GM11168 (cell line): ENCODE results near the gene SPAG4.

Source experiments
- in situ Hi-C: fragments of 300-500 bp; cut with MboI; formaldehyde crosslinking; loops from one replicate; pipeline ENCODE4 v1.12.0; 2022; ENCODE audit warnings: low sequenced_read_pairs; ENCODE audit not compliant: unreplicated experiment

The SPAG4 gene

DNA sequence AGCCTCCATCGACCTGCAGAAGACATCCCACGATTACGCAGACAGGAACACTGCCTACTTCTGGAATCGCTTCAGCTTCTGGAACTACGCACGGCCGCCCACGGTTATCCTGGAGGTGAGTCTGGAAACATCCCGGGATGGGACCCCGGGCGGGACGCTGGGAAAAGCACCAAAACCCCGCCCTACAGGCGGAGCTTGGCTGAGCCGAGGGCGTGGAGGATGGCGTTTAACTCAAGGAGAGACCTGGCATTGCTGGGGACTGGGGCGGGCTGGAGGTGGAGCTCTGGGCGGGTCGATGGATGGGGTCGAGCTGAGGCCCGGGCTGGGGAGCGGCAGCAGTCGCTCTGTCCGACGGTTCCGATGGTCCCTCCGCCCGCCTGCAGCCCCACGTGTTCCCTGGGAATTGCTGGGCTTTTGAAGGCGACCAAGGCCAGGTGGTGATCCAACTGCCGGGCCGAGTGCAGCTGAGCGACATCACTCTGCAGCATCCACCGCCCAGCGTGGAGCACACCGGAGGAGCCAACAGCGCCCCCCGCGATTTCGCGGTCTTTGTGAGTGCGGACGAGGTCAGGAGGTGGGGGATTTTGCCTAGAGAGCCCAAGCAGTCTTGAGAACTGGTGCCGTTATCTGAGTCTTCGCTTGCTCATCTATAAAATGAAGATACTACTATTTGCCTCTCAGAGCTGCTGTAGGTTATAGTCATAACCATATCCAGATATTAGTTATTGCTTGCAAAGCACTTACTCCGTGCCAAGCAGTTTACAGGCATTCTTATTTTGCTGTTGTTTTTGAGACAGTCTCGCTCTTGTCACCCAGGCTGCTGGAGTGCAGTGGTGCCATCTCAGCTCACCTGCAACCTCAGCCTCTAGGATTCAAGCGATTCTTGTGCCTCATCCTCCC lies 3.8 kb downstream of the SPAG4 start:
- in situ Hi-C loops: no loop called here

DNA sequence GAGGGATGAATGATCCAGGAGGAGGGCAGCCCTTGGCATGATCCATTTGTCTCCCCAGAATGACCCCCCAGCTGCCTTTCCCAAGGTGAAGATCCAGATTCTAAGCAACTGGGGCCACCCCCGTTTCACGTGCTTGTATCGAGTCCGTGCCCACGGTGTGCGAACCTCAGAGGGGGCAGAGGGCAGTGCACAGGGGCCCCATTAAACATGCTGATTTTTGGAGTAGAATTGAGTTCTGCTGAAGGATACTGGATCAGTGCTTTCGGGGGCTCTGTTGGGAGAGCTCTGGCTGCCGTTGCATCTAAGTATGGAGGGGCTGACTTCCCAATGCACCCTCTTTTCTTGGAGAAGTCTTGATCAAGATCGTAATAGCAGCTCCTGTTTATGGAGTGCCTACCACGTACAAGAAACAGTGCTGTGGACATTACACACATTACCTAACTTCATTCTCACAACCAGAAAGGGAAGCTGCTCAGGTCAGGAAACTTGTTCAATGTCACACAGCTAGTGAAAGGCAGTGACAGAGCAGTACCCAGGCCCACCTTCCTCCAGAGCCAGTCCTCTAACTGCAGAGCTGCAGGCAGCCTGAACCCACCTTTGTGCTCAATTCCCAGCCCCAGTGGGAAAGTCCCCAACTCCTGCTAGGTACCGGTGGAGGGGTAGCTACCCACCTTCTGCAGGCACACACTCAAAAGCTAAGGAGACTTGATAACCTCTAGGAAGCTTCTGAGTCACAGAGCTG lies 5.4 kb downstream of the SPAG4 start:
- in situ Hi-C loops: no loop called here

DNA sequence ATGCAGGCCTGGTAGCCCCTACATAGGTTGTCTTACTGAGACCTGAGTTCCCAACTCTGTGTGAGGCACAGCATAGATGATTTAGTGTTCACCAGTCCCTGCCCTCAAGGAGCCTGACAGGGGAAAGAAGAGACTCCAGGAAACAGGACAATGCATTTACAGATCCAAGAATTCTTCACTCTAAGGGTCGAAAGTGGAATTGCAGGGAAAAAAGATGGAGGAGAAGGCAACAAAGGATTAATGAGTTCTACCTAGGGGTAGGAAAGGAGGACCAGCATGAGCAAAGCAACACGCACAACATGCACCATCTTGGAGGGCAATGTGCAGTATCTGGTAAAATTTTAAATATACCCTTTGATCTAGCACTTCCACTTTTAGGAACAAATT lies 5.9 kb downstream of the SPAG4 start:
- in situ Hi-C loops: no loop called here

DNA sequence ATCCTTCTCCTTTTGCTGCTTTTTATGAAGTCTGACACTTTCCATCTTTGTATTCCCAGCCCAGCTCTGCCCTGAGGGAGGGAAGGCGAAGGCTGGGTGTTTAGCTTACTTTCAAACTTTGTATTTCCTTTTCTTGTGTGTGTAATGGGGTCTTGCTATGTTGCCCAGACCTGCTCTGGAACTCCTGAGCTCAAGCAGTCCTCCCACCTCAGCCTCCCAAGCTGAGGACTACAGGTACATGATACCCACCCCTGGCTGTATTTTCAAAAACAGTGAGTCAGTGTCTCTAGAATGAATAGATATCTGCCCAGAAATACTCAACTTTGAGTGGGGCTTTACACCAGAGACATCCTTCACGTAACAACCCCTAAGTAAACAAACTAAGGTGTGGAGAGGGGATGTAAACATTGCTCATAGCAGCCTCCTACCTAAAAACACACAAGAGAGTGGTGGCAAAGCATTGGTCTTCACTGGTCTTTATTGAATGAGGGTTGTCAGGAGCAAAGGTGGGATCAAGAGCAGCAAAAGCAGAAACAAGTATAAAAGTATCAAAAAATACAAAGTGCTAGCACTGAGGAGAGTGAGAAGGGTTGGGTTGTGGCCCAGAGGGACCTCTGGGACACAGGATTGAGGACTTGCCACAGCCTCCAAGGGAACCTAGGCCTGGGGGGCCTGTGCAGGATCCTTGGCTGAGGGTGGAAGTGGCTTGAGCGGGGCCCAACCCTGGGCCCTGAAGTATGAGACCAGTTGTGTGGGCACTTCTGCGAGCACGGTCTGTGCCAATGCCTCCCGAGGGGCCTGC lies 10.2 kb downstream of the SPAG4 start:
- in situ Hi-C loops: no loop called here

DNA sequence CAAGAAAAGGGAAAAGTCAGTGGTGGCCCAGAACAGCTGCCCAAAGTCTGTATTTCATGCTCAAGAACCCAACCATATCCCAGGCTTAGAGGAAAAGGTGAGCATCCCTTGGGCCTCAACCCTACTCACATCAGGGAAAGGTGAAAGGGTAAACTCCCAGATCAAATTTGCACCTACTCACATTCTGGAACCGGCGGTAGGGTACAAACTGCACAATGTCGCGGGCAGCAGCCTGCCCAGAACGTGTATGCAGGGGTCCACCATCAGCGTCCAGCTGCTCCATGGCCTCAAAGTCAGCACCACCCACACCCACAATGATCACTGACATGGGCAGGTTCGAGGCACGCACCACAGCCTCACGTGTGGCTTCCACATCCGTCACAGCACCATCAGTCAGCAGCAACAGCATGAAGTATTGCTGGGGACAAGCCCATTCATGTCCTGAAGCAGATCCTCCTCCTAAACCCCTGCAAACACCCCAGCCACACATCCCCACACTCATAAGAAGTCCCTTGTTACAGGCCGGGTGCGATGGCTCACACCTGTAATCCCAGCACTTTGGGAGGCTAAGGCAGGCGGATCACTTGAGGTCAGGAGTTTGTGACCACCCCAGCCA lies 10.9 kb downstream of the SPAG4 start:
- in situ Hi-C loops: no loop called here

DNA sequence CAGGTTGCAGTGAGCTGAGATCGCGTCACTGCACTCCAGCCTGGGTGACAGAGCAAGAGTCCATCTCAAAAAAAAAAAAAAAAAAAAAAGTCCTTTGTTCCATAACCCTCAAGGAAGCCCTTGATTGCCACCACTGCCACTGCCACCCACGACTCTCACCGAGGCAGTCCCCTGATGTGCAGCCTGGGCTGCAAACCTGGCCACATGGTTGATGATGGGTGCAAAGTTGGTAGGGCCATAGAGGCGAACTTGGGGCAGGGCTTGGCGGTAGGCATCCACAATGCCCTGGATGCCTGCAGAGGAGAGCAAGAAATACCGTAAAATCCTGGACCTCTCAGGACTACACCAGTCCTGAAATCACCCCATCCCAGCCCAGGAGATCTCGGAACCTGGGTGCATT lies 11.5 kb downstream of the SPAG4 start:
- in situ Hi-C loops: no loop called here

DNA sequence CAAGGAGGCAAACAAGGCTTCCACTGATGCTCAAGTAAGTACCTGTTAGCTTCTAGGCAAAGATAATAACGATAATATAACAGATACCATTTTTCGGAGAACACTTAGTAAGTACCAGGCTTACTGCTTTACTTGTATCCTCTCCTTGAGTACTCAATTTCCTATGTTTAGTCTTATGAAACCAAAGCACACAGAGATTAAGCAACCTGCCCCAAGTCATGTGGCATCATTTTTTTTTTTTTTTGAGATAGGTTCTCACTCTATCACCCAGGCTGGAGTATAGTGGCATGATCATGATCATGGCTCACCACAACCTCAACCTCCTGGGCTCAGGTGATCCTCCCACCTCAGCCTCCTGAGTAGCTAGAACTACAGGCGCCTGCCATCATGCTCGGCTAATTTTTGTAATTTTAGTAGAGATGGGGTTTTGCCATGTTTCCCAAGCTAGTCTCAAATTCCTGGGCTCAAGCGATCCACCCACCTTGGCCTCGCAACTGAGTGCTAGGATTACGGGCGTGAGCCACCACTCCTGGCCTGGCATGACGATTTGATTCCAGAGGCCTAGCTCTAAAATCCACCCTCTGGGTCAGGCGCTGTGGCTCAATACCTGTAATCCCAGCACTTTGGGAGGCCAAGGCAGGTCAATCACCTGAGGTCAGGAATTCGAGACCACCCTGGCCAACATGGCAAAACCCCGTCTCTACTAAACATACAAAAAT lies 14.0 kb downstream of the SPAG4 start:
- in situ Hi-C loops: no loop called here

DNA sequence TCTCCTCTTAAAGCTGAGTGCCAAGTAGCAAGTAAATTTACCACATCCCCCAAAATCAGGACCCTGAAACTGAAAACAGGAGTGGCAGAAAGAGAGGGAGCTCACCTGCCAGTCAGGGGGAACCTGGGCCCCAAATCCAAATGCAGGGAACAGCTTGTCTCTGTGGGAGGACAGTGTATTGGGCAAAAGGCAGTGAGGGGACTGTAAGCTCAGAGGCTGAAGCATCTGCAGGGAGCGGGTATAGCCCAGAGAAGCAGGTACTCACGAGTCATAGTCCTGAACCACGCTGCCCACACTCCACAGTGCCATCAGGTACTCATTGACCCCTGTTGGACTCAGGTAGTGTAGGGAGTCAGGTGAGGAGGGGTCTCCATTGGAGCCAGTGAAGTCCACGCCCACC lies 15.0 kb downstream of the SPAG4 start:
- in situ Hi-C loops: no loop called here

DNA sequence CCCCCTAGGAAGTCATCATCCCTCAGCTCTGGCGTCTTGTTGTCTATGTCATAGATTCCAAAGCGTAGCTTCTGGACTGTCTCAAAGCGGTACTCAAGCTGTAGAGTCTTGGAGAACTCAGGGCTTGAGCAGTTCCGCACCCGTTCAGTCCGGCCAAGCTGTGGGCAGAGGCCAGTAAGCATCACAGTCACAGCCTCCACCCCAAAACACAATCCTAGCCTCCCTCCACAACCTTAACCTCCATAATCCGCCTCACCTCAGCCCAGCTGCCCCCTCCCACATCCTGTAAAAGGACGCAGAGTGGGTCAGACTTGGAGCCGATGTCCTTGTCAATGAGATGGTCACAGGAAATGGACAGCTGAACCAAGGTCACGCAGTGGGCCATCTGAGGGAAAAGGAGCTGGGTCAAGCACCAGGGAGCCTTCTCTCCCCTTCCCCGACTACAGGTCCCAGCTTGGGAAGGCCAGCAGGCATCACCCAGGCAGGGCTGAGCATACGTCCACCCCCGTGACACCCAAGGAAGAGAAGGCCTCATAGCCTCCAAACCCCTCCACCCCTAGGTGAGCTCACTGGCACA lies 17.0 kb downstream of the SPAG4 start:
- in situ Hi-C loops: no loop called here

DNA sequence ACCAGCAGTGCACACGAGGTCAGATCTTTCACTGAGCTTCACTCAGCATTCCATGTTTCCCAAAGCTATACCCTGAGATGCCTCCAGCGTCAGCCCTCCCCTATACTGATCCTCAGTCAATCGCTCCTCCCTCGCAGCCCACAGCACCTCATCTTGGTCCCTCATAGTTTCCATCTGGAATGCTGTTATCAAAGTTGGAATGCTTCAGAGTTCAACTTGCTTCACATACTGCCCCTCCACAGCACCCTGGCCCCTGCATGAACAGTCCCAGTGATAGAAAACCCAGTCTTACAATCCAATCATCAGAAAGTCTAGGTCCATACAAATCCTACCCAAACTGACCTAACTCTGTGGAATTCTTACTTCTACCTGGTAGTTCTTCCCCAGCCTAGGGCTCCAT lies 20.0 kb downstream of the SPAG4 start:
- in situ Hi-C loops: no loop called here

DNA sequence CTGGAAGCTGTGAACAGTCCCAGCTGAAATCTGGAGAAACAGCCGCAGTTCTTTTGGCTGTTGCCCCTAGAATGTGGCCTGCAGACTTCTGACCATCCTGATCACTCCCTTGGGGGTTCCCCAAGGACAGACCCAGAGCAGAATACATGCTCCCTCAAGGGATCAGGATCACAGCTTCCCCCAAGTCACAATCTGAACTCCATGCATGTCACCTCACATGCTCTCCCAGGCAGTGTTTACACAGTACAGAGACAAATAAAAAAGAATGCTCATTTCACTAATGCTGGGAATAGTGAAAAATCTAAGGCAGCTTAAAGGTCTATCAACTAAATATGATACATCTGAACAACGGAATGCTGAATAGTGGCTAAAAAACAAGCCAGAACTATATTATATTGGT lies 20.5 kb downstream of the SPAG4 start:
- in situ Hi-C loops: no loop called here

DNA sequence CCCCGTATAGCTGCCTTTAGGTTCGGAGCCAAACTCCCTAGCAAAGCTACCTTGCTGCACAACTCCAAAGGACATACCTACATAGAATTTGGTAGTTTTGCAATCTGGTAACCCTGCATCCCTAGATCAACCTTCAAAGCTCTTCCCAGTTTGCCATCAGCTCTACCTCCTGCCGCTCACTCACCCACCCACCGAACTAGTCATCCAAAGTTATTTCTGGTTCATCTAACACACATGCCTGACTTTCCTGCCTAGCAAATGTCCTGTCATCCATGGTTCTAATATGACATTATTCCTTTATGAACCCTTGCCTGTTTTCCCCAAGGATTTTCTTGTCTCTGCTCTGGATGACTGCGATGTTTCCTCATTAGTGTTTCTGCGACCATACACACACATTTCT lies 21.6 kb downstream of the SPAG4 start:
- in situ Hi-C loops: no loop called here

DNA sequence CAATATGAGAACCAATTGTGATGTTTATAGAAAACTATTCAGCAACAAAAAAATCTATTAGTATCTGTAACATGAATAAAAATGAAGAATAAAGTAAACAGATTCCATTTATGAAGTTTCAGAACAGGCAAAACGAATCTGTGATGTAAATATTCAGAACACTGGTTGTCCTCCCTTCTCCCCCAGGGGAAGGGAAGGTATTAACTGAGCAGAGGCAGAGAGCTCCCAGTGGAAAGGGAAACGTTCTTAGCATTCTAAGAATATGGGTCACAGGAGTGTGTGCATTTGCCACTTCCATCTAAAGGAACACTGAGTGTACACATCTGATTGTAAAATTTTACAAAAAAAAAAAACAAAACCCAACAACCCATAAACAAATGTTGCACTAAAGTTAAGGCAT lies 23.1 kb downstream of the SPAG4 start:
- in situ Hi-C loops: no loop called here

DNA sequence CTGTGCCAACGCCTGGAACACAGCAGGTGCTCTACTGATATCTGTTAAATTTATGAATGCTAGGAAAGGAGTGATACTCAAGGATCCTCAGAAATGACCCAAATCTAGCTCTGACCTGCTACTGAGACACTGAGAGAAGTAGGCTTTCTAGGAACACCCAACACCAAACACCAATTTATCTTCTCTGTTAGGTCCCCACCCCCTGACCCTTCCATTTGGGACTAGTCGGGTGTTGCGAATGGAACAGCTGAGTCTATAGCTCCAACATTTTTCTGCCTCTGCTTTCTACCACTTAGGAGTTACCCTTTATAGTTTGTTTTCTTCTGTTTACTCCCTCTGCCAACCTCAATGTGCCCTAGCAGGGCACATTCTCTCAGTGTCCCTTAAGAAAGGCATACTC lies 25.1 kb downstream of the SPAG4 start:
- in situ Hi-C loops: no loop called here

DNA sequence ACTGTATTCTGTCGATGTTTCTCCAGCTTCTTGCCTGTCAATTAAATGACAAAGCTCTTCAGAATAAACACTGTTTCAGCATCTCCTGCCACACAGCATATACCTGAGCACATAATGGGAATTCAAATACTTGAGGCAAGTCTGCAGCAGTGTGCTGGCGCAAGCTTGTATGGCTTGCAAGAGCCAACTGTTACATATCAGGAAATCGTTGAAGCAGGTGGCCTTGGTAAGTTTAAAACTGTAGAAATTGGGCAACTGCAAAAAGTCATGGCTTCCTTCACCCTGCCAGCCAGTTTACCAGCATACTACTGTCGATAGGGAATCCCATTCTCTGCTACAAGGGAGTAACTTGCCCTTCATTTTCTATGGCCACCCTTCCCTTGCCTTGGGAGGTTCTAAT lies 26.1 kb downstream of the SPAG4 start:
- in situ Hi-C loops: no loop called here

DNA sequence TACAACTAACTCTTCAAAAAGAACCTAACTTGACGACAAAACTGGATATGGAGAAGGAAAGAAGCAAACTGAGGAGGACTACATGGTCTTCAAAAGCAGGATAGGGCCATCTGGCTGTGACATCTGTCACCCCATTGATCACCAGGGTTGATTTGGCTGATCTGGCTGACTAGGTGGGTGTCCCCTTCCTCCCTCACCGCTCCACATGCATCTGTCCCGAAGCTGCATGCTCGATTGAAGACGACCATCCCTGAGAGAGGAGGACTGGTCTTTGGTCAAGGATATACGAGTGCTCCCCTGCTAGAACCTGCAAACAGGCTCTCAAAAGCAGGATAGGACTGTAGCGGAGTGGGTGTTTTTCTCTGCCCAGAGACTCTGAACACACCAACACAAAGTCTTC lies 27.4 kb downstream of the SPAG4 start:
- in situ Hi-C loops: no loop called here

DNA sequence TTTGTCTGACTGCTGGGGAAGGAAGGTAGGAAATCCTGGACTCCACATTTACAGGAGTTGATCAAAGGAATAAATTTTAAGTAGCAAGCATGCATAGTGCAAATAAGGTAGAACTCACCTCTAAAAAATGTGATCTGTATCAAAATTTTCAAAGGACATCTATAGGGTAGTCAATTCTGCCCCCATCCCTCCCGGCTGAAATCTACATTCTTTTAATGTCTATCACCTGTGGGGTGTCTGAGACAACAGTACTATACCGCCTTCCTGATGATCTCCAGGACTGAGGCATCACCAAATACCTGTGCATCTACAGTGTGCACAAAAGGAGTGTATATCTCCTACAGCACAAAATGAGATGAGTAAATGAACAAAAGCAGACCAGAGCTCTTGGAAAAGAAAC lies 29.2 kb downstream of the SPAG4 start:
- in situ Hi-C loops: no loop called here

DNA sequence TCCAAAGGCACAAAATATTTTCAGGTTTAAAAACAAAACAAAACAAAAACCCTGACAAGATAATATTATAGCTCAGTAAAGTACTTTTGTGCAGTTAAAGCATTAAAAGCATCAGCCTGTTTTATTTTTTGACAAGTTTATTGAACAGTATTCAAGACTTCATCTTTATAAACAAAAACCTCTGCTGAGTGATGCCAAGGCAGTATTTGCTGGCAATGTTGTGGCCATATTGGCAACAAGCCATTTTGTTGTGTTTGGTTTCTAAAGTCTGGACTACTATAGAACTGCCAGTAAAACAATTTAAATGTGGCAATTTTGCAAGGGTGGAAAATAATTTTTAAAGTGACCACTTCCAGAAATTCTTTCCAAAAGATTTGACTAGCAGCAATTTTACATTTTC lies 33.2 kb downstream of the SPAG4 start:
- in situ Hi-C loops: no loop called here

DNA sequence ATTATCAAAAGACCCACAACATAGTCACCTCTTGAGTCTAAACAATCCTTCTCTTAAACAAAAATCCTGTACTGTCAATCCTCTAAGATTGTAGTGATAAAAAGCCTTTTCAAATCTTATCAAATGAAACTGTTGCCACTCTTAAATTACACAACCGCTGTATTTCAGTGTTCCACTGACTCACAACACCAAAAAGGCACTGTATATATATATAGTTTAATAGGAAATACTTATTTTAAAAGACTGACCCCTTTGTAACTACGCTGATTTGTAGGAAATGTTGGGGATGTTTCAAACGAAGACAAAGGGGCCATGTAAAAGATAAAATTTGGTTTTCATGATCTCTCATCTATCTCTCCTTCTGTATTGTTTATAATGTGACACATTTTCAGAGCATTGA lies 35.0 kb downstream of the SPAG4 start:
- in situ Hi-C loops: no loop called here

DNA sequence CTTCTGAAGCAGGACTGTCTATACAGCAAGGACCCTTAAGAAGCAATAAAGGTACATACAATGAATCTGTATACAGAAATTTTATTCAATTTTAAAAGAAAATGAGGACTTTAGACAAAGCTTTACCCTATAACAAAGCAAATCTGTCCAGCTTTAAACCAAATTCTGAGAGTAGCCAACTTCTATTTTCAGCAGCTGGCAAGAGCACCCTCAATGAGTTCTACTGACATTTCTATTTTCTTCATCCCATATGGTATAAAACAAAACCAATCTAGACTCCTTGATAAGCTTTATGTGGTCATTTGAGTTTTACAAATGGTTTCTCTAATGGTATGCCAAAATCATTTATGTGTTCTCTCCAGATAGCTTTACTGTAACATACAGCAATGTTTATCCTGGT lies 36.3 kb downstream of the SPAG4 start:
- in situ Hi-C loops: no loop called here
